GM21825 (cell line): Measurements from ENCODE around the gene TTYH1.

Experiments used
- ATAC-seq: cut with Tn5 transposase; IDR thresholded peaks from one replicate; pipeline ENCODE4 v1.9.1; 2021; ENCODE audit warnings: mild to moderate bottlenecking, moderate library complexity; ENCODE audit not compliant: unreplicated experiment

Gene TTYH1

DNA sequence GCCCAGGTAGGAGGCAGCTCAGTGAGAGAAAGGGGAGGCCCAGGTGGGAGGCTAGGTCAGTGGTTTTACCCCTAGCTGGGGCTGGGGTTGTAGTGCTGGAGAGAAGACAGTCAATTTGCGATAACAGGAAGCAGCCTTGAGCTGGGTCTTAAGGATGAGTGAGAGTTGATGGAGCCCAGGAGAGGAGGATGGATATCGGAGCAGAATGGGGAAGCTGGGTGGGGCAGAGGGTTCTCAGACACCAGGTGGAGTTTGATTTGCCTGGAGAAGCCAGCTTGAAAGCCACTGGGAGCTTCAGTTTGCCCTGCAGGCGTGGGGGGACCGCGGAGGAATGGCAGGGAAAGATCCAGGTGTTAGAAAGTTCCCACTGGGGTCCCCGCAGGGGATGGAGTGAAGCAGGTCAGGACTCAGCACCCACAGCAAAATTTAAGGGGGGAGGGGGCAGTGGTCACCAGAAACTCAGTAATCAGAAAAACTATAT is 58.7 kb downstream of the TTYH1 start:
- no peak for ATAC-seq

- no peak for ATAC-seq
Measured at GRCh38 chr19:54475706-54476105, 60.4 kb downstream of the TTYH1 start.

GRCh38 chr19:54477650-54478049 is 62.4 kb downstream of the TTYH1 start:
- no peak for ATAC-seq

GRCh38 chr19:54478677-54479266 is 63.5 kb downstream of the TTYH1 start:
- no peak for ATAC-seq

DNA sequence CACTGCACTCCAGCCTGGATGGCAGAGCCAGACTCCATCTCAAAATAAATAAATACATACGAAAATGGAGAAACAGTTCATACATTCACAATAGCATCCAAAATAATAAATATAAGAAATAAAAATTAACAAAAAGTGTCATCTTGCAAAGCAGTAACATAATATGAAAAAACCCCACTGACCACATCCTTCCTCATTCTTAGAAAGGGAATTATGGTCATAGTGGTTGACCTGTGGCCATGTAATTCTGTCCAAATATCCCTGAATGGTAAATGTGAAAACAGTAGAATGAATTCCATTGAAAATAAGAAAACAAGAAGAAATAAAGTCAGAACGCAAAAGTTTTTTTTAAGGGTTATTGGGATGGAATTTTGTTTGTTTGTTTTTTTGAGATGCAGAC is 64.8 kb downstream of the TTYH1 start:
- no peak for ATAC-seq

DNA sequence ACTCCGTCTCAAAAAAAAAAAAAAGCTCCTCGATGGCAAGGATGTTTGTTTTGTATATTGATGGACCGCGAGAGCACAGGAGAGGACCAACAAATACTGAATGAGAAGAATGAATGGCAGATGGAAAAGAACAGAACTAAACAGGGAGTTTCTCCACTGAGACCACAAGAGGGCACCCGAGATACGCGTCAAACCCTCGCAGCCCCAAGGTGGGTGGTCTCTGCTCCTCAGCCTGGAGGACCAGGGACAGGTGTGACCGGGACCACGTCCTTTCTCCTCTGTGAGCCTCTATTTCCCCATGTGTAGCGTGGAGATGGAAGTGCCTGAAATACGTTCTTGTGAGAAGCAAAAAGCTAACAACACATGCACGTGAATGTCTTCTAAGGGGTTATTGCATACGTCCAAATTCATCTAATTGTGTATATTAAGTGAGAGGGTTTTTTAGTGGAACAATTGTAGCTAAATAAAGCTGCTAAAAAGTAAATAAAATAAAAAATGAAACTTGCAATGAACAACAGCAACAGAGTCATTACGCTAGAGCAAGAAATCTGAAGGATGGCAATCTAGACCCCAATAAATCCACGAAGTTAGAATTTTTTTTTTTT is 66.2 kb downstream of the TTYH1 start:
- ATAC-seq, result no peak

DNA sequence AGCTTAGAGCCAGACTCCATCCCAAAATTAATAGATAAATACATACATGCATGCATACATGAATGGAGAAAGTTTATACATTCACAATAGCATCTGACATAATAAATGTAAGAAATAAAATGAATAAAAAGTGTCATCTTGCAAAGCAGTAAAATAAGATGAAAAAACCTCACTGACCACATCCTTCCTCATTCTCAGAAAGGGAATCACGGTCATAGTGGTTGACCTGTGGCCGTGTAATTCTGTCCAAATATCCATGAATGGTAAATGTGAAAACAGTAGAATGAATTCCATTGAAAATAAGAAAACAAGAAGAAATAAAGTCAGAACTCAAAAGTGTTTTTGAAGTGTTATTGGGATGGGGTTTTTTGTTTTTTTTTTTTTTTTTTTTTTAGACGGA is 67.6 kb downstream of the TTYH1 start:
- ATAC-seq, result no peak

DNA sequence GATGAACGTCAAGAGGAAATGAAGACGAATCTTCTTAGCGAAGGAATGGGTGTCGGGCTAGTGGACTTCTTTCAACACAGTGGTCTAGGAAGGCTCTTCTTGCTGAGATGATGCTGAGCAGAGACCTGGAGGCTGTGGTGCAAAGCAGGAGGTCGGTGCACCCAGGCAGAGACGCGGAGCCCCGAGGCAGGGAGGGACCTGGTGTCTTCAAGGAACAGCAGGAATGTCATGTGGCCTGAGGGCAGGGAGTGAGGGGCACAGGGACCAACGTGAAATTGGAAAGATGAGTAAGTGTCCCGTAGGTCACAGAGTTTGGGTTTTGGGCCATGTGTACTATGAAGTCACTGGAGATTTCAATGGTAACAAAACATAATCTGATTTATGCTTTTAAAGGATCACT is 69.2 kb downstream of the TTYH1 start:
- ATAC-seq, result no peak

DNA sequence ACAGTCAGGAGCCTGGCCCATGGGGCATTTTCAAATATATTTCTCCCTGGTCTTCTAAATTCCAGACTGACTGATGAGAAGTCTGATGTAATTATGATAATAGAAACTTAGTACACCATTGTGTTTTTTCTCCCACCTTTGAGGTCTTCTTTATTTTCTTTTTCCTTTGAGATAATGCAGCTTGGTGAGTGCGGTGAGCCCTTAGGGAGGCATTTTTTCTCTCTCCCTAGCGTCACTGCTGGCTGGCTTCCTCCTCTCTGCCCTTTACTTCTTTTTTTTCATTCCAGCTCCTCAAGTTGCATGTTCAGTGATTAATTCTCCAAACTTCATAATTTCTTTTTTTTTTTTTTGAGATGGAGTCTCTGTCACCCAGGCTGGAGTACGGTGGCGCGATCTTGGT is 70.6 kb downstream of the TTYH1 start:
- no peak for ATAC-seq
